Spleen (tissue), 7 donors: Measurements from ENCODE around the gene SYCE3.

Experiments
- CTCF ChIP-seq, 11 experiments: fragments of 200-600 bp in 7 of 11; fragments of 450-650 bp in 4 of 11; sonication (generic) in 4 of 11; IDR thresholded peaks in 8 of 11; conservative IDR thresholded peaks in 3 of 11; 1 replicate in 7 of 11; 2 replicates in 4 of 11; pipeline versions ENCODE4 v1.4.0 to v1.8.0; 2016 to 2021; ENCODE audit warnings: antibody characterized with exemption in 11 of 11, inconsistent platforms in 4 of 11, mild to moderate bottlenecking in 1 of 11
- POLR2A ChIP-seq, 3 donors: fragments of 450-650 bp; IDR thresholded peaks; one replicate each; pipeline ENCODE4 v1.5.1; 2017; ENCODE audit warnings: antibody characterized with exemption in 3 of 3, mild to moderate bottlenecking in 1 of 3
- POLR2AphosphoS5 ChIP-seq, 3 donors: sonication (generic); formaldehyde crosslinking; IDR thresholded peaks; one replicate each; pipeline ENCODE4 v1.5.1; 2017; ENCODE audit warnings: antibody characterized with exemption in 3 of 3
- donor health status: DM: no; HTN: no; CAD: no; lungs with moderate emphysema.
- donor health status: DM: no; HTN: no; CAD: no.
- donor health status: DM: no; HTN: no; CAD: no.

GRCh38 chr22:50605613-50606074, 42.9 kb upstream of the SYCE3 start:
- TF ChIP-seq CTCF (IDR thresholded peaks at IDR 0.05 in 8 of 11, conservative IDR thresholded peaks at IDR 0.05 in 3 of 11) (no peak), POLR2AphosphoS5 (IDR thresholded peaks at IDR 0.05) (no peak), POLR2A (IDR thresholded peaks at IDR 0.05) (no peak)
